Sigmoid colon (tissue), 7 donors: ENCODE measurements around the gene ZNF606. TPM values are rescaled to one million over a fixed set of nuclear protein-coding genes. Genes with fewer than 3 reads are reported as not detected.

ENCODE experiments used
- DNase-seq: peaks from one replicate; pipeline ENCODE4 v3.0.0-alpha.2; 2019
- H3K27ac ChIP-seq, 4 donors: fragments of 200-600 bp; sonication (generic); one replicate each; pipeline ENCODE4 v1.5.1; 2016 to 2019; ENCODE audit warnings: mild to moderate bottlenecking in 1 of 4
- H3K27me3 ChIP-seq, 3 donors: fragments of 200-600 bp; sonication (generic); one replicate each; pipeline ENCODE4 v1.5.1; 2019; ENCODE audit warnings: mild to moderate bottlenecking in 1 of 3
- H3K36me3 ChIP-seq, 4 donors: fragments of 200-600 bp; sonication (generic); one replicate each; pipeline ENCODE4 v1.5.1; 2016 to 2019
- H3K4me1 ChIP-seq, 4 donors: fragments of 200-600 bp; sonication (generic); one replicate each; pipeline ENCODE4 v1.5.1; 2017 to 2019
- H3K4me3 ChIP-seq, 4 donors: fragments of 200-600 bp; sonication (generic); one replicate each; pipeline ENCODE4 v1.5.1; 2017 to 2019; ENCODE audit warnings: mild to moderate bottlenecking in 2 of 4, moderate library complexity in 1 of 4
- H3K9me3 ChIP-seq, 4 donors: fragments of 200-600 bp in 3 of 4; sonication (generic) in 3 of 4; one replicate each; pipeline versions ENCODE4 v1.5.1 to v1.6.1; 2013 to 2019
- CTCF ChIP-seq, 4 experiments: fragments of 450-650 bp in 3 of 4; fragments of 200-600 bp in 1 of 4; IDR thresholded peaks; one replicate each; pipeline ENCODE4 v1.5.1; 2016 to 2019; ENCODE audit warnings: antibody characterized with exemption in 4 of 4, mild to moderate bottlenecking in 3 of 4, moderate library complexity in 2 of 4
- EP300 ChIP-seq, 4 donors: sonication (generic); formaldehyde crosslinking; IDR thresholded peaks; one replicate each; pipeline ENCODE4 v1.6.1; 2017; ENCODE audit warnings: antibody characterized with exemption in 4 of 4
- POLR2A ChIP-seq, 2 donors: fragments of 450-650 bp; IDR thresholded peaks; one replicate each; pipeline ENCODE4 v1.6.1; 2016; ENCODE audit warnings: antibody characterized with exemption in 2 of 2, mild to moderate bottlenecking in 2 of 2, moderate library complexity in 2 of 2
- POLR2AphosphoS5 ChIP-seq, 4 donors: sonication (generic); formaldehyde crosslinking; IDR thresholded peaks; one replicate each; pipeline ENCODE4 v1.6.1; 2017; ENCODE audit warnings: antibody characterized with exemption in 4 of 4
- WGBS, 2 donors: extraction: QIAGEN DNeasy Blood & Tissue Kit; methylation state at CpG; one replicate each; pipeline ENCODE4 v1.1.7; 2013; 5-methylcytosine and 5-hydroxymethylcytosine counted together
- intact Hi-C: fragments of 100-400 bp; cut with DNase I; formaldehyde crosslinking; loops from one replicate; pipeline ENCODE4 v1.15.1; 2023
- polyA plus RNA-seq, 3 donors: library from polyadenylated mRNA; stranded (reverse); fragments of 200-250 nt; gene quantifications; one replicate each; pipeline ENCODE4 v1.2.3, GENCODE V29; 2013
- total RNA-seq, 4 donors: library from RNA; depleted of rRNA; stranded (reverse); fragments of >200 nt; gene quantifications; one replicate each; pipeline ENCODE4 v1.1.0, GENCODE V29; 2016
- donor health status: healthy with polysubstance abuse.
- donor health status: Bipolar disorder and iron deficiency.
- donor health status: healthy.

Gene ZNF606
- total and polyA plus RNA-seq, 7 donors, result 1.8 to 32.1 (median 9.8) TPM

GRCh38 chr19:58033741-58034476, 31.3 kb upstream of the ZNF606 start, which contains the start of gene ZSCAN1:
TSS of gene ZSCAN1 (plus strand) at chr19:58034025. CDS start at chr19:58037837, 3,812 bp downstream.
- intact Hi-C loops, result no loop called here
- DNase-seq, result peak; percentile 89
- Histone ChIP-seq H3K27ac (peak within 1 kb of the TSS in 2 of 4 donors; percentile 56 to 65), H3K4me3 (peak within 1 kb of the TSS in 3 of 4 donors; percentile 46 to 59 (median 52)), H3K27me3 (peaks cover 13 to 52% (median 32%) of the 10 kb centered on the region in 3 donors), H3K4me1 (peaks cover 0 to 4% (median 0%) of the 10 kb centered on the region in 4 donors), H3K36me3 (no peaks in the 10 kb centered on the region), H3K9me3 (peaks cover 0 to 12% (median 4%) of the 10 kb centered on the region in 4 donors)
- TF ChIP-seq POLR2AphosphoS5 (IDR thresholded peaks at IDR 0.05), result peak in 3 of 4 donors; percentile 17 to 46 (median 19)
- TF ChIP-seq POLR2A (IDR thresholded peaks at IDR 0.05), result no peak
- 5 to 43% methylated on average over 101 of the region's 101 CpGs for WGBS, 2 donors

GRCh38 chr19:58024661-58025060, 22.0 kb upstream of the ZNF606 start:
- no peaks in the 10 kb centered on the region for H3K36me3 ChIP-seq
- no peak for DNase-seq
- no peaks in the 10 kb centered on the region for H3K27me3 ChIP-seq
- TF ChIP-seq POLR2AphosphoS5 (IDR thresholded peaks at IDR 0.05), result no peak
- TF ChIP-seq POLR2A (IDR thresholded peaks at IDR 0.05), result no peak
- TF ChIP-seq CTCF (IDR thresholded peaks at IDR 0.05), result no peak
- TF ChIP-seq EP300 (IDR thresholded peaks at IDR 0.05), result no peak
- no peaks in the 10 kb centered on the region for H3K9me3 ChIP-seq
- intact Hi-C loops, result no loop called here
- WGBS, 2 donors, result 93% methylated on average over 12 of the region's 12 CpGs
- no peak overlapping the region for H3K4me3 ChIP-seq
- H3K4me1 ChIP-seq, result no peaks in the 10 kb centered on the region
- no peak overlapping the region for H3K27ac ChIP-seq

GRCh38 chr19:58022283-58022660, 19.7 kb upstream of the ZNF606 start:
- intact Hi-C loops, result loop anchor here (1.0 to 2.0 kb wide), 2 partner anchors 77 to 133 kb away; partner anchors contain the start of gene ZSCAN18
- no peaks in the 10 kb centered on the region for H3K4me1 ChIP-seq
- 76 to 81% methylated on average over 4 of the region's 4 CpGs for WGBS, 2 donors

GRCh38 chr19:58021541-58022282, 19.1 kb upstream of the ZNF606 start:
- 60 to 67% methylated on average over 30 of the region's 30 CpGs for WGBS, 2 donors
- H3K36me3 ChIP-seq, result no peaks in the 10 kb centered on the region
- TF ChIP-seq POLR2A (IDR thresholded peaks at IDR 0.05), result no peak
- TF ChIP-seq CTCF (IDR thresholded peaks at IDR 0.05), result peak; percentile 56 to 84 (median 66)
- H3K9me3 ChIP-seq, result no peaks in the 10 kb centered on the region
- H3K27me3 ChIP-seq, result no peaks in the 10 kb centered on the region
- H3K4me1 ChIP-seq, result no peaks in the 10 kb centered on the region
- no peak overlapping the region for H3K27ac ChIP-seq
- intact Hi-C loops, result loop anchor here (1.0 to 2.0 kb wide), 2 partner anchors 77 to 134 kb away; partner anchors contain the start of gene ZSCAN18
- peak; percentile 73 for DNase-seq
- H3K4me3 ChIP-seq, result no peak overlapping the region

More at GRCh38 chr19:58022283-58022660, 19.7 kb upstream of the ZNF606 start:
- DNase-seq, result no peak
- H3K4me3 ChIP-seq, result no peak overlapping the region
- no peaks in the 10 kb centered on the region for H3K27me3 ChIP-seq
- TF ChIP-seq EP300 (IDR thresholded peaks at IDR 0.05), result no peak
- no peaks in the 10 kb centered on the region for H3K9me3 ChIP-seq
- H3K27ac ChIP-seq, result no peak overlapping the region
- H3K36me3 ChIP-seq, result no peaks in the 10 kb centered on the region

- WGBS, 2 donors, result 78 to 81% methylated on average over 7 of the region's 7 CpGs
Observed at GRCh38 chr19:58020129-58020528, 17.5 kb upstream of the ZNF606 start.

More at GRCh38 chr19:58020129-58020528, 17.5 kb upstream of the ZNF606 start:
- Histone ChIP-seq H3K36me3 (no peaks in the 10 kb centered on the region), H3K4me3 (no peak overlapping the region), H3K4me1 (no peaks in the 10 kb centered on the region), H3K9me3 (no peaks in the 10 kb centered on the region), H3K27me3 (no peaks in the 10 kb centered on the region), H3K27ac (no peak overlapping the region)
- TF ChIP-seq EP300 (IDR thresholded peaks at IDR 0.05) (no peak), CTCF (IDR thresholded peaks at IDR 0.05) (no peak), POLR2A (IDR thresholded peaks at IDR 0.05) (no peak), POLR2AphosphoS5 (IDR thresholded peaks at IDR 0.05) (no peak)
- DNase-seq, result no peak
- intact Hi-C loops, result no loop called here
